ENCODE data around the gene TRAF3. TPM values are rescaled to one million over a fixed set of nuclear protein-coding genes. Genes with fewer than 3 reads are reported as not detected.
"Not testable (repeated sequence)": the region's sequence is repeated elsewhere in the genome, so short reads cannot be mapped to it uniquely, and the experiment has no call there.

TRAF3 gene
- total RNA-seq, 1 donor from 2014 or later, result 25.8 TPM

GRCh38 chr14:102821252-102821651 is 44.0 kb downstream of the TRAF3 start:
- Mint-ChIP-seq H3K9me3 (no peaks in the 10 kb centered on the region), H3K27ac (ENCODE audit: unreplicated experiment) (no peak overlapping the region), H3K36me3 (ENCODE audit: low read depth) (peaks cover 4% of the 10 kb centered on the region), H3K4me3 (no peak overlapping the region), H3K27me3 (ENCODE audit: low read depth) (no peaks in the 10 kb centered on the region), H3K4me1 (peaks cover 44% of the 10 kb centered on the region)
- no peak for DNase-seq (ENCODE audit: low read depth, low spot score)
- TF ChIP-seq CTCF (conservative IDR thresholded peaks at IDR 0.05), result no peak

- TF ChIP-seq CTCF (conservative IDR thresholded peaks at IDR 0.05), result no peak
- H3K4me3 Mint-ChIP-seq, result no peak overlapping the region
- no peaks in the 10 kb centered on the region for H3K36me3 Mint-ChIP-seq (ENCODE audit: low read depth)
- no peaks in the 10 kb centered on the region for H3K9me3 Mint-ChIP-seq
- no peak overlapping the region for H3K27ac Mint-ChIP-seq (ENCODE audit: unreplicated experiment)
- H3K27me3 Mint-ChIP-seq (ENCODE audit: low read depth), result no peaks in the 10 kb centered on the region
- H3K4me1 Mint-ChIP-seq, result peaks cover 46% of the 10 kb centered on the region
- DNase-seq (ENCODE audit: low read depth, low spot score), result no peak
Observed at GRCh38 chr14:102822311-102822863, 45.1 kb downstream of the TRAF3 start.

GRCh38 chr14:102822887-102823286 is 45.6 kb downstream of the TRAF3 start:
- not testable (repeated sequence) for H3K27ac Mint-ChIP-seq (ENCODE audit: unreplicated experiment); H3K4me3 Mint-ChIP-seq; H3K27me3 Mint-ChIP-seq (ENCODE audit: low read depth); H3K9me3 Mint-ChIP-seq; H3K36me3 Mint-ChIP-seq (ENCODE audit: low read depth); DNase-seq (ENCODE audit: low read depth, low spot score)
- peaks cover 43% of the 10 kb centered on the region for H3K4me1 Mint-ChIP-seq

DNA sequence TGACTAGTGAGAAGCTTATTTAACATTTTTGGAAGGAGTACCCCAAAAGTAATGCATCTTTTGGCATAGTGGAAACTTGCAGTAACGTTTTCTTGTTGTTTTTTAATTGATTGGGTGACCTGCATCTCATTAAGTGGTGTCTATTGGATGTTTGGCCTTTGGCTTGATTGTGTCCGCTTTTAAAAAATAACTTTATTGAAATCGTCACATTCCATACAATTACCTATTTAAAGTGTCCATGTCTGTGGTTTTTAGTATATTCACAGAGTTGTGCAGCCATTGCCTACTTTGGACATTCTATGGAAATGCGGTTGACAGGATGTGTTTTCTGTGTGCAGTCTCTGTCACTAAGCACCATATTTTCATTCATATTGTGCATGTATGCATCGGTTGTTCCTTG is 46.3 kb downstream of the TRAF3 start:
- Mint-ChIP-seq H3K27ac (ENCODE audit: unreplicated experiment) (no peak overlapping the region), H3K9me3 (no peaks in the 10 kb centered on the region), H3K27me3 (ENCODE audit: low read depth) (no peaks in the 10 kb centered on the region), H3K4me1 (peaks cover 41% of the 10 kb centered on the region), H3K36me3 (ENCODE audit: low read depth) (no peaks in the 10 kb centered on the region), H3K4me3 (no peak overlapping the region)
- no peak for DNase-seq (ENCODE audit: low read depth, low spot score)
- no peak for TF ChIP-seq CTCF (conservative IDR thresholded peaks at IDR 0.05)

DNA sequence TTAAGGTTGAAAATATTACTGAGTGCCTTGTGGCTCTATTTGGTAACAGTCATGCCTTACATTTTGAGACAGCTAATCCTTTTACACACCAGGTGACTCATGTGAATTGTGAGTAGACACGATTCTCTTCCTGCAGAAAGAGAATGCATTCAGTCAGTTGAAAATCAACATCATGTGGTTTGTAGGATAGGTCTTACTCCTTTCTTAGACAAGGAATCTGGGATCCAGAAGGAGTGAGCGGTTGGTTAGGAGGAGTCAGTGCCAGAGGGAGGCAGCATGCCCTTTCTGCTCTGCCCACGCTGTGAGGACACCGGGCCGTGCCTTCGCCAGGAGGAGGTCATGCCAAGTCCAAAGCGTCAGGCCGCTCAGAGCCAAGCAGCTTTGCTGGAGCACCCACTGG is 47.6 kb downstream of the TRAF3 start:
- Mint-ChIP-seq H3K27ac (ENCODE audit: unreplicated experiment) (peak overlapping the region; percentile 43), H3K4me1 (peaks cover 45% of the 10 kb centered on the region), H3K27me3 (ENCODE audit: low read depth) (no peaks in the 10 kb centered on the region), H3K36me3 (ENCODE audit: low read depth) (no peaks in the 10 kb centered on the region), H3K9me3 (no peaks in the 10 kb centered on the region), H3K4me3 (no peak overlapping the region)
- DNase-seq (ENCODE audit: low read depth, low spot score), result no peak
- TF ChIP-seq CTCF (conservative IDR thresholded peaks at IDR 0.05), result no peak

DNA sequence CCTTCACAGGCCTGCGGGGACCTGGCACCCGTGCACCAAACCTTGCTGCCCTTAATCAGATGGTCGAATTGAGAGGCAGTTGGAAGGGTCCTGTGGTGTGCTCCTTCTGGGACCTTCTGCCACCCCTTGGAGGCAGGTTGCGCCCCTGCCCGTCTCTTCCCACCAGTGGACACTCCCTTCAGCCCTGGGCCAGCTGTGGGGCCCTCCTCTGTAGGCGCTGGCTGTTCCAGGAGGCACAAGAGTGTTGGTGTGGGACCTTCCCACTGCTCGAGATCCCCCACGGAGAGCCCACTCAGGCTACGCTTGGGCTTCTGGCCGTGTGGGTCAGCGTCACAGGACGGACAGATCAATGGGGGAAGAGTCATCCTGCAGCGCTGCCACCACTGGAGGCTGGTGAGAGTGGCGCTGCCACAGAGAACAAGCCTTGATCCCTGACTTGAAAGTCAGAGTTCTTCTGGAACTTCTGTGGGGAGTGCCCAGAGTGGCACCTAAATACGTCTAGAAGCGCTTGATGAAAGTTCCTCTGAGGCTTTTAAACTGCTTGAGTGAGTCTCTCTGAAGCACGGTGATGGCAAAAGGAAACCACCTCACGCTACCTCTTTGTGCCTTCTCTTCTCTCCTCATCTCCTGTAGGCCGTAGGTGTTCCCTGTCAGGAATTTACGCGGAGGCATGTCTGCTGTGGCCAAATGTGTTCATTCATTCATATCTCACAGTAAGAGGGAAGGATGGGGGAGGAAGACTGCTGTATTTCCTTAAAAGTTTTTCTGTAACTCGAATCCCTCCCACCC is 48.3 kb downstream of the TRAF3 start:
- Mint-ChIP-seq H3K27ac (ENCODE audit: unreplicated experiment) (peak overlapping the region; percentile 43), H3K27me3 (ENCODE audit: low read depth) (no peaks in the 10 kb centered on the region), H3K36me3 (ENCODE audit: low read depth) (no peaks in the 10 kb centered on the region), H3K4me1 (peaks cover 51% of the 10 kb centered on the region), H3K9me3 (no peaks in the 10 kb centered on the region), H3K4me3 (no peak overlapping the region)
- TF ChIP-seq CTCF (conservative IDR thresholded peaks at IDR 0.05), result no peak
- DNase-seq (ENCODE audit: low read depth, low spot score), result no peak
